Cardiac muscle cell (in vitro differentiated cells and primary cell): ENCODE measurements around the gene SOD2. TPM values are rescaled to one million over a fixed set of nuclear protein-coding genes. Genes with fewer than 3 reads are reported as not detected.
A peak's percentile ranks its signal among the peaks of the same experiment; 100 is the strongest.
"Not testable (repeated sequence)": the region's sequence is repeated elsewhere in the genome, so short reads cannot be mapped to it uniquely, and the experiment has no call there.

Source experiments
- DNase-seq, 2 donors: peaks; one replicate each; pipeline versions ENCODE4 v3.0.0 to v3.0.0-alpha.2; 2010 to 2017; ENCODE audit warnings: low read depth in 1 of 2, low spot score in 1 of 2
- H3K27ac ChIP-seq: fragments of 200-600 bp; sonication (generic); 2 replicates; pipeline ENCODE4 v1.5.1; 2016
- H3K27me3 ChIP-seq: fragments of 200-600 bp; sonication (generic); 2 replicates; pipeline ENCODE4 v1.6.0; 2016; ENCODE audit warnings: control low read depth
- H3K36me3 ChIP-seq: fragments of 200-600 bp; sonication (generic); 2 replicates; pipeline ENCODE4 v1.5.1; 2016; ENCODE audit warnings: control low read depth
- H3K4me1 ChIP-seq: fragments of 200-600 bp; sonication (generic); 2 replicates; pipeline ENCODE4 v1.8.1; 2017; ENCODE audit warnings: low read depth, mild to moderate bottlenecking, mixed run types
- H3K4me3 ChIP-seq: fragments of 200-600 bp; sonication (generic); 2 replicates; pipeline ENCODE4 v1.5.1; 2016; ENCODE audit warnings: mild to moderate bottlenecking
- H3K9me3 ChIP-seq: fragments of 200-600 bp; sonication (generic); 2 replicates; pipeline ENCODE4 v1.5.1; 2017; ENCODE audit warnings: low read depth, mild to moderate bottlenecking, control low read depth
- CTCF ChIP-seq: IDR thresholded peaks from 2 replicates; pipeline ENCODE4 v1.5.1; 2012; ENCODE audit warnings: low read depth, mild to moderate bottlenecking, low read length
- polyA plus RNA-seq: library from polyadenylated mRNA; unstranded; fragments of >200 nt; fragmentation: Nextera tagmentation; extraction: Ambion mirVana; gene quantifications from 2 replicates; pipeline ENCODE4 v1.2.1, GENCODE V29; 2016
- total RNA-seq: library from RNA; depleted of rRNA; stranded (reverse); fragments of >200 nt; gene quantifications from 2 replicates; pipeline ENCODE4 v1.2.3, GENCODE V29; 2016

The SOD2 gene
- total and polyA plus RNA-seq, 2 experiments from 2014 or later: 156 to 172 TPM

- no peaks in the 10 kb centered on the region for H3K4me1 ChIP-seq
- no peaks in the 10 kb centered on the region for H3K36me3 ChIP-seq
- H3K4me3 ChIP-seq: no peak overlapping the region
- TF ChIP-seq CTCF: no peak
- no peaks in the 10 kb centered on the region for H3K9me3 ChIP-seq
- no peak overlapping the region for H3K27ac ChIP-seq
- DNase-seq: no peak
- no peaks in the 10 kb centered on the region for H3K27me3 ChIP-seq
Observed at GRCh38 chr6:159665868-159666635, 27.0 kb downstream of the SOD2 start.

- H3K9me3 ChIP-seq, H3K4me3 ChIP-seq, H3K27ac ChIP-seq, H3K27me3 ChIP-seq, DNase-seq, H3K36me3 ChIP-seq, H3K4me1 ChIP-seq: not testable (repeated sequence)
Observed at GRCh38 chr6:159663368-159663889, 29.6 kb downstream of the SOD2 start.

- H3K36me3 ChIP-seq, H3K27ac ChIP-seq, DNase-seq, H3K4me1 ChIP-seq, H3K27me3 ChIP-seq, H3K9me3 ChIP-seq, H3K4me3 ChIP-seq: not testable (repeated sequence)
Observed at GRCh38 chr6:159661977-159662376, 31.1 kb downstream of the SOD2 start.

GRCh38 chr6:159655409-159655988, 37.5 kb downstream of the SOD2 start:
- Histone ChIP-seq H3K27ac (no peak overlapping the region), H3K27me3 (no peaks in the 10 kb centered on the region), H3K9me3 (no peaks in the 10 kb centered on the region), H3K4me1 (no peaks in the 10 kb centered on the region), H3K4me3 (no peak overlapping the region), H3K36me3 (no peaks in the 10 kb centered on the region)
- TF ChIP-seq CTCF: no peak
- DNase-seq: no peak

GRCh38 chr6:159654483-159655098, 38.5 kb downstream of the SOD2 start:
- DNase-seq: peak; percentile 65 to 84
- Histone ChIP-seq H3K27ac (no peak overlapping the region), H3K4me3 (no peak overlapping the region), H3K9me3 (no peaks in the 10 kb centered on the region), H3K4me1 (no peaks in the 10 kb centered on the region), H3K27me3 (no peaks in the 10 kb centered on the region), H3K36me3 (no peaks in the 10 kb centered on the region)
- TF ChIP-seq CTCF: peak; percentile 44

- no peaks in the 10 kb centered on the region for H3K4me1 ChIP-seq
- no peak for DNase-seq
- H3K36me3 ChIP-seq: no peaks in the 10 kb centered on the region
- no peak overlapping the region for H3K4me3 ChIP-seq
- H3K27me3 ChIP-seq: no peaks in the 10 kb centered on the region
- no peak for TF ChIP-seq CTCF
- H3K27ac ChIP-seq: no peak overlapping the region
- no peaks in the 10 kb centered on the region for H3K9me3 ChIP-seq
Observed at GRCh38 chr6:159650314-159650713, 42.7 kb downstream of the SOD2 start.
